ENCODE results near the gene PRICKLE1.

Gene PRICKLE1

GRCh38 chr12:42516573-42516972, 73.0 kb downstream of the PRICKLE1 start:
- no peak overlapping the region for H3K4me3 ChIP-seq (ENCODE audit: low read depth, low read length)
- H3K27ac ChIP-seq (ENCODE audit: low read depth, low read length): no peak overlapping the region
- H3K9me3 ChIP-seq (ENCODE audit: control insufficient read depth, insufficient read depth, low read depth, low read length): no peaks in the 10 kb centered on the region; the same call in 1 of the 2 replicates
- peaks cover 3% of the 10 kb centered on the region; the same call in 1 of the 2 replicates for H3K4me1 ChIP-seq (ENCODE audit: control insufficient read depth, insufficient read depth, low read length)
- no peaks in the 10 kb centered on the region for H3K27me3 ChIP-seq (ENCODE audit: control insufficient read depth, insufficient read depth, low read length)
- H3K36me3 ChIP-seq (ENCODE audit: control insufficient read depth, insufficient read depth, low read length): no peaks in the 10 kb centered on the region
- no peak overlapping the region for H3K9ac ChIP-seq (ENCODE audit: low read length)

DNA sequence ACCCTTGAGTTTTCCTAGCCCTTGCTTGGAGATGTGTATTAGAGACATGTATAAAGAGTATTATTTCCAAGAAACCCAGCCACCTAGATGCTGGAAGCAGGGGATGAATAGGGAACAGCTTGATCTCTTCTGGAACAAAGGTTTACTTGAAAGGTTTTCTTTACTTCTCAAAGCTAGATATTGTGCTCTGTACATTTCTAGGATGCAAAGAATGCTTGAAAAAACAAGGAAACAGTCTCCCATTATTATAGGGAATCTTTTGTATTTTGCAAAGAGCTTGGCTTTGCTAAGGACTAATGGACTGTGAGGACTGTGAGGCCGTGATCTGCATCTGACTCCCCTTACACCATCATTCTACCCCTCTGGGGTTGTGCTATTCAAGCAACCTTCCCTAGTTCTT, 77.9 kb downstream of the PRICKLE1 start:
- Histone ChIP-seq H3K9me3 (ENCODE audit: control insufficient read depth, insufficient read depth, low read depth, low read length) (no peaks in the 10 kb centered on the region; the same call in 1 of the 2 replicates), H3K36me3 (ENCODE audit: control insufficient read depth, insufficient read depth, low read length) (no peaks in the 10 kb centered on the region), H3K4me3 (ENCODE audit: low read depth, low read length) (no peak overlapping the region), H3K4me1 (ENCODE audit: control insufficient read depth, insufficient read depth, low read length) (peaks cover 14% of the 10 kb centered on the region), H3K9ac (ENCODE audit: low read length) (no peak overlapping the region), H3K27me3 (ENCODE audit: control insufficient read depth, insufficient read depth, low read length) (no peaks in the 10 kb centered on the region), H3K27ac (ENCODE audit: low read depth, low read length) (no peak overlapping the region)

GRCh38 chr12:42510823-42511222, 78.7 kb downstream of the PRICKLE1 start:
- Histone ChIP-seq H3K36me3 (ENCODE audit: control insufficient read depth, insufficient read depth, low read length) (no peaks in the 10 kb centered on the region), H3K4me1 (ENCODE audit: control insufficient read depth, insufficient read depth, low read length) (peaks cover 14% of the 10 kb centered on the region), H3K27me3 (ENCODE audit: control insufficient read depth, insufficient read depth, low read length) (no peaks in the 10 kb centered on the region), H3K9ac (ENCODE audit: low read length) (no peak overlapping the region), H3K4me3 (ENCODE audit: low read depth, low read length) (no peak overlapping the region), H3K27ac (ENCODE audit: low read depth, low read length) (no peak overlapping the region), H3K9me3 (ENCODE audit: control insufficient read depth, insufficient read depth, low read depth, low read length) (no peaks in the 10 kb centered on the region)

GRCh38 chr12:42508913-42509460, 80.6 kb downstream of the PRICKLE1 start:
- H3K27me3 ChIP-seq (ENCODE audit: control insufficient read depth, insufficient read depth, low read length): no peaks in the 10 kb centered on the region
- peaks cover 14% of the 10 kb centered on the region for H3K4me1 ChIP-seq (ENCODE audit: control insufficient read depth, insufficient read depth, low read length)
- no peaks in the 10 kb centered on the region for H3K9me3 ChIP-seq (ENCODE audit: control insufficient read depth, insufficient read depth, low read depth, low read length)
- no peak overlapping the region for H3K9ac ChIP-seq (ENCODE audit: low read length)
- no peak overlapping the region for H3K4me3 ChIP-seq (ENCODE audit: low read depth, low read length)
- H3K36me3 ChIP-seq (ENCODE audit: control insufficient read depth, insufficient read depth, low read length): no peaks in the 10 kb centered on the region
- no peak overlapping the region for H3K27ac ChIP-seq (ENCODE audit: low read depth, low read length)

- Histone ChIP-seq H3K4me3 (ENCODE audit: low read depth, low read length) (no peak overlapping the region), H3K27me3 (ENCODE audit: control insufficient read depth, insufficient read depth, low read length) (no peaks in the 10 kb centered on the region), H3K36me3 (ENCODE audit: control insufficient read depth, insufficient read depth, low read length) (no peaks in the 10 kb centered on the region), H3K9ac (ENCODE audit: low read length) (no peak overlapping the region), H3K27ac (ENCODE audit: low read depth, low read length) (no peak overlapping the region), H3K9me3 (ENCODE audit: control insufficient read depth, insufficient read depth, low read depth, low read length) (no peaks in the 10 kb centered on the region), H3K4me1 (ENCODE audit: control insufficient read depth, insufficient read depth, low read length) (peaks cover 14% of the 10 kb centered on the region)
Observed at GRCh38 chr12:42507565-42507964, 82.0 kb downstream of the PRICKLE1 start.

DNA sequence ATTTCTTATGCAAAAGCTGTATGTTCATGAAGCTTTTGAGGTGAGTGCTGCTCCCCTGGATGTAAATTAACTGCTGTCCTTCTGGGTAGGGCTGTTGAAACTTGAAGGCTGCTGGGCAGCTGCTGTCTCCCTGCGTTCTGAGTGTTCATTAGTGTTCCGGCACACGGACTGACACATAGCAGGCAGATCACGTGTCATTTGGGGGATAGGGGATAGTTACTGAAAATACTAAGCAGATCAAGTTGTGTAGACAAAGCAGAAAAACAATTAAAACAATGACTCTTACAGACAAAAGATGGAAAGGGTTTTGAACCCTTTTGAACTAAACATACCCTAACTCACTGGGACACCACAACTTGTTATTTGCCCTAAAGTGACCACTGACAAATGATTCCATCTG, 82.5 kb downstream of the PRICKLE1 start:
- H3K4me3 ChIP-seq (ENCODE audit: low read depth, low read length): no peak overlapping the region
- peaks cover 14% of the 10 kb centered on the region for H3K4me1 ChIP-seq (ENCODE audit: control insufficient read depth, insufficient read depth, low read length)
- no peak overlapping the region for H3K9ac ChIP-seq (ENCODE audit: low read length)
- H3K9me3 ChIP-seq (ENCODE audit: control insufficient read depth, insufficient read depth, low read depth, low read length): no peaks in the 10 kb centered on the region
- no peaks in the 10 kb centered on the region for H3K27me3 ChIP-seq (ENCODE audit: control insufficient read depth, insufficient read depth, low read length)
- H3K36me3 ChIP-seq (ENCODE audit: control insufficient read depth, insufficient read depth, low read length): no peaks in the 10 kb centered on the region
- no peak overlapping the region for H3K27ac ChIP-seq (ENCODE audit: low read depth, low read length)

DNA sequence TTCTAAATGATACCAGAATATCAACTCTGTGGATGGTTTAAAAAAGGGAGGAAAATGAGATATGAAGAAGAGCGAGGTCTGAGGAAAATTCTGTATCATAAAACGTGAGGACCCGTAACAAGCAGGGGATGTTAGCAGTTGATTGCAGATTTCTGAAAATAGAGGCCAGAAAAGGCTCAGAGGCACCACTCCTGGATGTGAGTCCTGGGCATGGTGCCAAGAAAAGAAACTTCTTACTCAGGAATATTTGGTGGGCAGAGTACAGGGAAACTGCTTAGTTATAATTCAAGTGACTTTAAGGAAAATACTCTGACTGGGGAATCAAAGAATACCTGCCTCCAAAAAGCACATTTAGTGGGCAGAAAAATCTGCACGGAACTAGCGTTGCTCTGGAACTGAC, 85.5 kb downstream of the PRICKLE1 start:
- no peaks in the 10 kb centered on the region for H3K27me3 ChIP-seq (ENCODE audit: control insufficient read depth, insufficient read depth, low read length)
- H3K4me3 ChIP-seq (ENCODE audit: low read depth, low read length): no peak overlapping the region
- H3K9ac ChIP-seq (ENCODE audit: low read length): no peak overlapping the region
- no peak overlapping the region for H3K27ac ChIP-seq (ENCODE audit: low read depth, low read length)
- H3K4me1 ChIP-seq (ENCODE audit: control insufficient read depth, insufficient read depth, low read length): peaks cover 4% of the 10 kb centered on the region
- no peaks in the 10 kb centered on the region for H3K36me3 ChIP-seq (ENCODE audit: control insufficient read depth, insufficient read depth, low read length)
- no peaks in the 10 kb centered on the region for H3K9me3 ChIP-seq (ENCODE audit: control insufficient read depth, insufficient read depth, low read depth, low read length)

- no peak overlapping the region for H3K4me3 ChIP-seq (ENCODE audit: low read depth, low read length)
- no peak overlapping the region for H3K27ac ChIP-seq (ENCODE audit: low read depth, low read length)
- no peaks in the 10 kb centered on the region for H3K9me3 ChIP-seq (ENCODE audit: control insufficient read depth, insufficient read depth, low read depth, low read length)
- H3K4me1 ChIP-seq (ENCODE audit: control insufficient read depth, insufficient read depth, low read length): peaks cover 4% of the 10 kb centered on the region
- H3K9ac ChIP-seq (ENCODE audit: low read length): no peak overlapping the region
- H3K27me3 ChIP-seq (ENCODE audit: control insufficient read depth, insufficient read depth, low read length): no peaks in the 10 kb centered on the region
- no peaks in the 10 kb centered on the region for H3K36me3 ChIP-seq (ENCODE audit: control insufficient read depth, insufficient read depth, low read length)
Observed at GRCh38 chr12:42502682-42503081, 86.9 kb downstream of the PRICKLE1 start.

GRCh38 chr12:42498549-42499247, 90.8 kb downstream of the PRICKLE1 start:
- Histone ChIP-seq H3K9ac (ENCODE audit: low read length) (no peak overlapping the region), H3K36me3 (ENCODE audit: control insufficient read depth, insufficient read depth, low read length) (no peaks in the 10 kb centered on the region), H3K9me3 (ENCODE audit: control insufficient read depth, insufficient read depth, low read depth, low read length) (no peaks in the 10 kb centered on the region), H3K27me3 (ENCODE audit: control insufficient read depth, insufficient read depth, low read length) (no peaks in the 10 kb centered on the region), H3K4me1 (ENCODE audit: control insufficient read depth, insufficient read depth, low read length) (no peaks in the 10 kb centered on the region), H3K27ac (ENCODE audit: low read depth, low read length) (no peak overlapping the region), H3K4me3 (ENCODE audit: low read depth, low read length) (no peak overlapping the region)

DNA sequence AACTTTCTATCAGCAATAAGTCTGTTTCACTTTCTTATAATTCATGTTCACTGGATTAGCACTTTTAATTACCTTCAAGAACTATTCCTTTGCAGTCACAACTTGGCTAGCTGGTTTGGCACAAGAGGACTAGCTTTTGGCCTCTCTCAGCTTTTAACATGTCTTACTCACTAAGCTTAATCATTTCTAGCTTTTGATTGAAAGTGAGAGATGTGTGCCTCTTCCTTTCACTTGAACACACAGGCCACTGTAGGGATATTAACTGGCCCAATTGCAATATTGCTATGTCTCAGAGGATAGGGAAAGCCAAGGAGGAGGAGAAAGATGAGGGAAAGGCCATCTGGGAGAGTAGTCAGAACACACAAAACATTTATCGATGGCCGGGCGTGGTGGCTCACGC, 92.7 kb downstream of the PRICKLE1 start:
- no peak overlapping the region for H3K4me3 ChIP-seq (ENCODE audit: low read depth, low read length)
- H3K36me3 ChIP-seq (ENCODE audit: control insufficient read depth, insufficient read depth, low read length): no peaks in the 10 kb centered on the region
- H3K27ac ChIP-seq (ENCODE audit: low read depth, low read length): no peak overlapping the region

GRCh38 chr12:42495244-42495643, 94.3 kb downstream of the PRICKLE1 start:
- H3K27me3 ChIP-seq (ENCODE audit: control insufficient read depth, insufficient read depth, low read length): peaks cover 4% of the 10 kb centered on the region; the same call in 1 of the 2 replicates
- H3K36me3 ChIP-seq (ENCODE audit: control insufficient read depth, insufficient read depth, low read length): no peaks in the 10 kb centered on the region
- H3K27ac ChIP-seq (ENCODE audit: low read depth, low read length): no peak overlapping the region
- H3K4me3 ChIP-seq (ENCODE audit: low read depth, low read length): no peak overlapping the region
- H3K9ac ChIP-seq (ENCODE audit: low read length): no peak overlapping the region
- no peaks in the 10 kb centered on the region for H3K9me3 ChIP-seq (ENCODE audit: control insufficient read depth, insufficient read depth, low read depth, low read length)
- no peaks in the 10 kb centered on the region for H3K4me1 ChIP-seq (ENCODE audit: control insufficient read depth, insufficient read depth, low read length)

More for the DNA sequence above, 92.7 kb downstream of the PRICKLE1 start:
- Histone ChIP-seq H3K27me3 (ENCODE audit: control insufficient read depth, insufficient read depth, low read length) (no peaks in the 10 kb centered on the region), H3K9me3 (ENCODE audit: control insufficient read depth, insufficient read depth, low read depth, low read length) (no peaks in the 10 kb centered on the region), H3K4me1 (ENCODE audit: control insufficient read depth, insufficient read depth, low read length) (no peaks in the 10 kb centered on the region), H3K9ac (ENCODE audit: low read length) (no peak overlapping the region)
